GM18520 (cell line): ENCODE measurements around the gene PYGM.

Experiments
- ATAC-seq: cut with Tn5 transposase; IDR thresholded peaks from one replicate; pipeline ENCODE4 v1.9.1; 2021; ENCODE audit not compliant: unreplicated experiment

PYGM gene

DNA sequence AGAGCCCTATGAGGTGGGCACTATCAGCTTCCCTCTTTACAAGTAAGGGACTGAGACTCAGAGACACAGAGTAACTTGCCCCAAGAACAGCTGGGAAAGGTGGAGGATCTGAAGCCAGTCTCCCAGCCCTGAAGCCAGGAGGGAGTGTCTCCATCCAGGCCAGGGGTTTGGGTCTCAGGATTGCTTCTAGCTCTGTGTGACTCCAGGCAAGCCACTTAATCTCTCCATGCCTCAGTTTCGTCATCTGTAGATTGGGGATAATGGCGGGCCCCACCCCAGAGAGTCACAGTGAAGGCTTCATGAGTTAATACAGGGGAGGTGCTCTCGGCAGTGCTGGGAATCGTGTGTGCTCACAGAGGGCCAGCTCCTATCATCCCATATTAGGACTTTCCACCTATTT is 32.7 kb upstream of the PYGM start:
- ATAC-seq, result no peak

DNA sequence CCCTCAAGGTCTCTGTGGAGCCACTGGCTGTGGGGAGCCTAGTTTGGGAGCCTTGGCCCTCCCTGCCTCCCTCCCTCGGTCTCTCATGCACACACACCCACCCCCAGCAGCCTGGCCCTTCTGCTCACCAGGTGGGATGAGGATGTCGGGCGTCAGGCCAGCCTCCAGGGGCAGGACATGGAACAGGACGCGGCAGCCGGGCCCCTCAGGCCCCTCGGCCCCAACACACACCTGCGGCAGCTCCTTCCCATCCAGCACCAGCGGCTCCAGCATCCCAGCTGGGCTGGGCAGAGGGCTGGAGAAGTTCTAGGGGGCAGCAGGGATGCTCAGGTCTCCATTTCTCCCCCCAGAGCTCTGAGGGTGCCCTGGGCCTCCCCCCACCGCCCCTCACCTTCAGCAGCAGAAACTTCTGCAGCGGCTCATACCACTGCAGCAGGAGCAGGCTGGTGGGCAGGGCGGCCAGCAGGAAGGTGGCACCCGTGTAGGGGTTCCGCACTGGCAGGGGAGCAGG is 32.1 kb upstream of the PYGM start:
- no peak for ATAC-seq

GRCh38 chr11:64790205-64791095 is 30.7 kb upstream of the PYGM start:
- no peak for ATAC-seq

DNA sequence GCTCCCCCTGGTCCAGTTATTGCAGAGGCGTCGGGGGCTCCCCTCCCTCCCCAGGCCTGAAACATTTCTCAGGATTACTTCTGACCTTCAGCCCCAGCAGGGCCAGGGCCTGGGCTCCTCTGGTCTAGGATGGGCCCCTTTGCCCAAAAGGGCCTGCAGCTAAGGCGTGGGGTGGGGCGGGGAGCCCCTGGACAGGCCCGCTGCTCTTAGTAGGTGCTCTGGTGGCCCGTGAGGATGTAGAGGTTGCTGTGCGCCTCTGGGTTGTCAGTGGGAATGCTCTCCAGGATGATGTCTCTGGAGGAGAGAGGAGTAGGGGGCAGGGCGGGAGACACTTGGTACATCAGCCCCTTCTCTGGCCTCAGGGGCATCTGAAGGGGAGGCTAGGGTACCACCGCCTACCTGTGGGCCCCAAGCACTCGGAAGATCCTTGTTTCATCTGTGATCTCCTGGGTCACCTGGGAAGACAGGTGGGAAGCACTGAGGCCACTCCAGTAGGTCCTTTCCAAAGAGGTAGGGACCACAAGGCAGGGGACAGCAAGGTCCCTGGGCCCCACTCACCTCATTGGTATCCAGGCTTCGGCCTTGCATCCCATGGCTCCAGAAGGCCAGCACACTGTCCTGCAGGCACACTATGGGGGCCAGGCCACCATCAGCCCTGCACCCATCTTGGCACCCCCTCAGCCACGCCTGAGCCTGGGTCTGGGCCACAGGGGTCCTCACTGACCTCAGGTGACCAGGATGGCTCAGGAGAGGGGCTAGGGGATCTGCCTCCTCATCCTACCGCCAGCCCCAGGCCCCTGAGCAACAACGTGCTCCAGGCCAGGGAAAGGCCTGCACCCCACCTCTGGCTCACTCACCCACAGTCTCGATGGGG is 29.8 kb upstream of the PYGM start:
- ATAC-seq, result no peak

- ATAC-seq, result no peak
These were observed 28.8 kb upstream of the PYGM start for GRCh38 chr11:64788321-64789215.

DNA sequence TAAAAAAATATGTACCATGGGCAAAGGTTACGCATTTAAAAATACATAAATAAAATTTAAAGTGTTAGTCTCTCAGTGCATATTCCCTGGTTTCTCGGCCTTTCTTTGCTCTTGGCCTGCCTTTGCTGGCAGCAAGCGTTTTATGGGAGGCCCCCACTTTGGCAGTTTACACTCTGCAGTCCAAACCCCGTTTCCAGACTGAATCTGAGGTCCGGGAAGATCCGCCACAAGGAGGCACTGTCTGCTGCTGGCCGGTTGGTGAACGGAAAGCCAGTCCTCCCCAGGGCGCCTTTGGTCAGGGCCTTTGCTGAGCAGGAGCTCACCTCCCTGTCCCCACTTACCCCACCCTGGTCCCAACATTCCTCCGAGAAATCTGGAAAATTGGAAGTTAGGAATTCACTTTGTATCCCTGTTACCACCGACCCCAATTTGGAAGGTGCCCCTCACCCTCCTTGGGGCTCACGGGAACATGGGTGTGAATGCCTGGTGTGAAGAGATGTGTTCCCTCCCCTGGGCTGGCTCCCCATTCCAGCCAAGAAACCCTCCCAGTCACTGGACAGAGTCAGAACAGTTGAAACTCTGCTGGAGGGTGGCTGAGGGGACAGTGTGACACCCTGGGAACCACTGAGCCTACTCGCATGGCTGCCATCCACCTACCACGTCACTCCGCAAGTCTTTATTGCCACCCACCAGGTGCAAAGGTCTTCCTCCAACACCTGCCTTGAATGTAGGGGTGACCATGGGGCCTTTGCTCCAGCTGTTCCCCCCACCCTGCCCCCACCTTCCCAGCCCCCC is 27.9 kb upstream of the PYGM start:
- ATAC-seq, result no peak

DNA sequence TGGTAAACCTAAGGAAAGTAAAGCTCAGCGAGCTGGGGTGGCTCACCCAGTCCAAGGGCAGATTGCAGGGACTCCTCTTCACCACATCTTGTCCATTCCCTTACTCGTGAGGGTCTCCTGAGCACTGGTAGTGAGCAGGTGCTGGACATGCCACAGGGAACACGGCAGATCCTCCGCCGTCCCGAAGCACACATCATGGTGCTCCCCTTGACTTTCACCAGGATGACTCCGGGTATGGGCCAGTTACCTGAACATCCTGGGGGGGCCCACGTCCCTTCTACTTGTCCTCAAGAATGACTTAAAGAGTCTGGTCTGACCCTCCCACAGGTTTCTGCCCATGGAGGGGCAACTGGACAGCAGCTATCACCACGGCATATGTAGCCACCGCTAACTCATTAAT is 26.5 kb upstream of the PYGM start:
- ATAC-seq, result no peak

GRCh38 chr11:64784813-64785581 is 25.2 kb upstream of the PYGM start:
- no peak for ATAC-seq

- ATAC-seq, result peak; percentile 68
These were observed 18.9 kb upstream of the PYGM start, which contains the start of gene SF1 for GRCh38 chr11:64778473-64779298. Gene SF1 (minus strand): TSS chr11:64778542. CDS start chr11:64778392, 150 bp downstream.

DNA sequence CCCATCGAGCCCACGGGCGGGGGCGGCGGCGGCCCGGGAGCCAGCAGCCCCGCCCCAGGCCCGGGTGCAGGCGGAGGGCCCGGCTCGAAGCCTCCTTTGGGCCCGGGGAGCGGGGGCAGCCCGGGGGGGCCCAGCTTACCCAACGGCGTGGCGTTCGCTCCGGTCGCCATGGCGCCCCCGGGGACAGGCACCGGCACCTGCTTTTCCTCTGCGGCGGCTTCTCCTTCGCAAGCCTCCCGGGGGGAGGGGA is 18.4 kb upstream of the PYGM start:
- peak; percentile 15 for ATAC-seq

GRCh38 chr11:64777449-64778222 is 17.9 kb upstream of the PYGM start:
- ATAC-seq, result no peak

- ATAC-seq, result no peak
These were observed 17.1 kb upstream of the PYGM start for GRCh38 chr11:64776875-64777274.

GRCh38 chr11:64776425-64776824 is 16.7 kb upstream of the PYGM start:
- ATAC-seq, result no peak

DNA sequence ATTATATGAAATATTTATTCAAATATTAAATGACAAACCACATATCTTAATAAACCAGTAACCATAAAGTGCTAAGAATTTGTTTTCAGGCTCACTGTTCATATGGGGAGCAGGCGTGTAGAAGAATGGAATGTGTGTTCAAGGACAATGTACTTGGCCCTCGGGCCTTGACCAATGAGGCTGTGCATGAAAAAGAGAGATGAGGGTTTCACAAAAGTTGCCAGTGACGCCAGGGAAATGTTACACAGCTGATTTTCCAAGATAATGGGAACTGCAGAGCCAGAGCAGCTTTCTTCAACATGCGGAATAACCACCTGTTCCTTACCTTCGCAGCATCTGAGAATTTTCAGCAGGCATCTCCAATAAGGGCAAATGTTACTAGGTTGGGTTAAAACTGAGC is 14.4 kb upstream of the PYGM start:
- no peak for ATAC-seq

GRCh38 chr11:64772303-64773018 is 12.7 kb upstream of the PYGM start:
- ATAC-seq, result no peak

- no peak for ATAC-seq
These were observed 12.1 kb upstream of the PYGM start for GRCh38 chr11:64771861-64772260.

DNA sequence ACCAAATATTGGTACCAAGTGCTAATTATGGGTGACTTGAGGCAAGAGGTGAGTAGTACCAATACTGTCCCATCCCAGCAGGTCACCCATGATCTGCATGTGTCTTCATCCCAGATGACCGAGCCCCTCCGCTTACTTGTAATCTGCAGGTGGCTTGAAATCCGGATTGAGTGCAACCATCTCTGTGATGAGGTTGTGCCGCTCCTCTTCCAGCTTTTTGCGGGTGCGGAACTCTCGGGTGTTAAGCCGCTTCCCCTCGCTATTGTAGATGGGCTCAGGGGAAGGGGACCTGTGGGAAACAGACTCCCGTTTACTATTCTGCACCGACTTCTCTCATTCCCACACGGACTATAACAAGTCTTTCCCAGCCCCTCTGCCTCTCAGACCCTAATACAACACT is 10.3 kb upstream of the PYGM start:
- ATAC-seq, result no peak
